HG02610 (cell line): Measurements from ENCODE around the gene TTC34.
A peak's percentile ranks its signal among the peaks of the same experiment; 100 is the strongest.

Source experiments
- ATAC-seq: cut with Tn5 transposase; IDR thresholded peaks from one replicate; pipeline ENCODE4 v1.9.1; 2021; ENCODE audit warnings: mild to moderate bottlenecking, moderate library complexity; ENCODE audit not compliant: unreplicated experiment

TTC34 gene

GRCh38 chr1:2594001-2594640 lies 207.4 kb downstream of the TTC34 start:
- ATAC-seq: no peak

GRCh38 chr1:2593251-2593878 lies 208.1 kb downstream of the TTC34 start:
- ATAC-seq: no peak

- ATAC-seq: no peak
These were observed 208.8 kb downstream of the TTC34 start for GRCh38 chr1:2592672-2593071.

GRCh38 chr1:2591581-2592261 lies 209.8 kb downstream of the TTC34 start:
- no peak for ATAC-seq

GRCh38 chr1:2591233-2591580 lies 210.3 kb downstream of the TTC34 start:
- ATAC-seq: no peak

- ATAC-seq: no peak
These were observed 211.0 kb downstream of the TTC34 start for GRCh38 chr1:2590233-2591141.

GRCh38 chr1:2589431-2590232 lies 211.9 kb downstream of the TTC34 start:
- no peak for ATAC-seq

GRCh38 chr1:2588661-2589430 lies 212.6 kb downstream of the TTC34 start:
- no peak for ATAC-seq

- no peak for ATAC-seq
These were observed 213.5 kb downstream of the TTC34 start for GRCh38 chr1:2587860-2588571.

- ATAC-seq: no peak
These were observed 214.2 kb downstream of the TTC34 start for GRCh38 chr1:2587071-2587859.

- peak; percentile 63 for ATAC-seq
These were observed 215.1 kb downstream of the TTC34 start, which contains the start of gene PRXL2B for GRCh38 chr1:2586154-2587070. TSS of gene PRXL2B (plus strand) at chr1:2586777. CDS start at chr1:2586886, 109 bp downstream.
